Endothelial cell of umbilical vein (primary cell): ENCODE measurements around the gene DOCK4. TPM values are rescaled to one million over a fixed set of nuclear protein-coding genes. Genes with fewer than 3 reads are reported as not detected.

Experiments used
- BruUV-seq: library from RNA; stranded (reverse); fragments of 400-500 nt; replicated peaks from 2 replicates; lab custom pipeline; 2021; lab: Mats Ljungman, UMichigan
- CTCF ChIA-PET: fragments of 300-600, 350-600 bp; sonication (Branson Sonifier 250); formaldehyde crosslinking; loops from one replicate; lab custom pipeline; 2021; ENCODE audit warnings: antibody characterized with exemption, inconsistent platforms; lab: Charles Lee
- POLR2A ChIA-PET: fragments of 300-600, 350-600 bp; sonication (Branson Sonifier 250); formaldehyde crosslinking; loops from one replicate; lab custom pipeline; 2021; ENCODE audit warnings: antibody characterized with exemption, inconsistent platforms; lab: Charles Lee
- DNase-seq: peaks from one replicate; pipeline ENCODE4 v3.0.0-alpha.2; 2011; ENCODE audit warnings: low read depth, low spot score
- FAIRE-seq: peaks from 2 replicates; lab custom pipeline; 2011; peaks lifted over from hg19 to GRCh38; lab: Jason Lieb, UNC
- H2AFZ ChIP-seq: 2 replicates; pipeline ENCODE4 v1.6.0; 2012; ENCODE audit warnings: low read depth, low read length, control low read depth, inconsistent platforms
- H3K27ac ChIP-seq: 2 replicates; pipeline ENCODE4 v1.5.1; 2011; ENCODE audit warnings: low read depth, mild to moderate bottlenecking, control low read depth, low read length, moderate library complexity; ENCODE audit not compliant: insufficient read depth
- H3K27me3 ChIP-seq, 2 experiments: 2 replicates each; pipeline versions ENCODE4 v1.6.0 to v1.6.1; 2011; ENCODE audit warnings: low read length in 2 of 2, mixed read lengths in 1 of 2; ENCODE audit not compliant: control insufficient read depth in 2 of 2, insufficient read depth in 2 of 2
- H3K36me3 ChIP-seq, 2 experiments: 2 replicates in 1 of 2; 3 replicates in 1 of 2; pipeline ENCODE4 v1.5.1; 2011; ENCODE audit warnings: low read length in 2 of 2, mild to moderate bottlenecking in 1 of 2, moderate library complexity in 1 of 2; ENCODE audit not compliant: control insufficient read depth in 2 of 2, insufficient read depth in 2 of 2; ENCODE audit errors: extremely low read depth in 1 of 2
- H3K4me1 ChIP-seq: 3 replicates; pipeline ENCODE4 v1.5.1; 2011; ENCODE audit warnings: mild to moderate bottlenecking, low read length; ENCODE audit not compliant: control insufficient read depth, insufficient read depth; ENCODE audit errors: extremely low read depth
- H3K4me2 ChIP-seq: 2 replicates; pipeline ENCODE4 v1.6.1; 2011; ENCODE audit warnings: low read length, control low read depth, mixed read lengths; ENCODE audit not compliant: insufficient read depth
- H3K4me3 ChIP-seq, 3 experiments: fragments of 200-600 bp in 1 of 3; sonication (generic), shearing (Covaris generic) in 1 of 3; replicated peaks in 1 of 3; 2 replicates each; pipeline ENCODE4 v1.5.1; 2011 to 2016; ENCODE audit warnings: control low read depth in 3 of 3, low read length in 3 of 3, mild to moderate bottlenecking in 2 of 3, inconsistent platforms in 1 of 3, low read depth in 1 of 3, moderate library complexity in 1 of 3; ENCODE audit not compliant: insufficient read depth in 1 of 3
- H3K79me2 ChIP-seq: 2 replicates; pipeline ENCODE4 v1.6.0; 2012; ENCODE audit warnings: low read length, inconsistent platforms; ENCODE audit not compliant: control insufficient read depth, insufficient read depth
- H3K9ac ChIP-seq: replicated peaks from 2 replicates; pipeline ENCODE3; 2011; ENCODE audit warnings: low read length, control low read depth; ENCODE audit not compliant: insufficient read depth; ENCODE audit errors: extremely low read depth
- H3K9me1 ChIP-seq: replicated peaks from 3 replicates; pipeline ENCODE4 v1.6.0; 2011; ENCODE audit warnings: mild to moderate bottlenecking, low read length; ENCODE audit not compliant: control insufficient read depth, insufficient read depth; ENCODE audit errors: extremely low read depth
- H3K9me3 ChIP-seq: replicated peaks from 2 replicates; pipeline ENCODE4 v1.5.1; 2012; ENCODE audit warnings: low read length, inconsistent platforms; ENCODE audit not compliant: control insufficient read depth, insufficient read depth
- H4K20me1 ChIP-seq: replicated peaks from 2 replicates; pipeline ENCODE3; 2011; ENCODE audit warnings: mild to moderate bottlenecking, low read length; ENCODE audit not compliant: control insufficient read depth, insufficient read depth; ENCODE audit errors: extremely low read depth
- GATA2 ChIP-seq: IDR thresholded peaks from 2 replicates; pipeline ENCODE4 v1.7.0; 2011; ENCODE audit warnings: low read depth, mild to moderate bottlenecking, moderate library complexity, mixed read lengths, low read length; ENCODE audit not compliant: insufficient read length, insufficient read depth
- JUN ChIP-seq: IDR thresholded peaks from 2 replicates; pipeline ENCODE4 v1.6.1; 2011; ENCODE audit warnings: borderline replicate concordance, low read depth; ENCODE audit not compliant: insufficient read length, insufficient read depth
- MYC ChIP-seq: IDR thresholded peaks from one replicate; pipeline ENCODE4 v1.6.1; 2011; ENCODE audit warnings: mild to moderate bottlenecking, low read depth, low read length
- POLR2AphosphoS5 ChIP-seq: IDR thresholded peaks from 2 replicates; pipeline ENCODE4 v1.6.1; 2012; ENCODE audit warnings: low read depth, mild to moderate bottlenecking, control low read depth, low read length, moderate library complexity; ENCODE audit not compliant: insufficient read depth
- dilution Hi-C: fragments of 300-500 bp; cut with MboI; formaldehyde crosslinking; loops from one replicate; pipeline ENCODE4 v1.15.0; 2019; ENCODE audit warnings: low sequenced_read_pairs; ENCODE audit not compliant: extremely low pct_ligation_motif_present
- intact Hi-C: fragments of 100-400 bp; cut with micrococcal nuclease; formaldehyde crosslinking; loops from one replicate; pipeline ENCODE4 v1.10.0; 2022
- polyA plus RNA-seq, 4 experiments: library from polyadenylated mRNA; depleted of rRNA in 3 of 4; stranded (reverse) in 3 of 4; unstranded in 1 of 4; fragments of >200 nt; gene quantifications; 2 replicates each; pipeline versions ENCODE4 v1.2.1 to v1.2.3, GENCODE V29; 2011 to 2012; ENCODE audit warnings: missing spikeins in 1 of 4
- total RNA-seq: library from RNA; stranded (reverse); gene quantifications from 2 replicates; pipeline ENCODE4 v1.2.3, GENCODE V29; 2021
- TF ChIP-seq, protein P1 (sequence below): IDR thresholded peaks from 2 replicates; pipeline ENCODE4 v1.6.1; 2011; ENCODE audit not compliant: insufficient read depth, insufficient read length
- TF ChIP-seq, protein P2 (sequence below), 2 donors: IDR thresholded peaks; 1 replicate in 1 of 2; 2 replicates in 1 of 2; pipeline ENCODE4 v1.5.1; 2011; ENCODE audit warnings: low read length in 2 of 2, mild to moderate bottlenecking in 2 of 2, moderate library complexity in 2 of 2, control low read depth in 1 of 2, inconsistent platforms in 1 of 2, low read depth in 1 of 2; ENCODE audit not compliant: insufficient read depth in 1 of 2; ENCODE audit errors: extremely low read depth in 1 of 2

DOCK4 gene
- total and polyA plus RNA-seq, 2 donors (not counting 3 experiments of a cell fraction or from before 2014, with no cell fraction given) = 47.4 to 164 TPM

DNA sequence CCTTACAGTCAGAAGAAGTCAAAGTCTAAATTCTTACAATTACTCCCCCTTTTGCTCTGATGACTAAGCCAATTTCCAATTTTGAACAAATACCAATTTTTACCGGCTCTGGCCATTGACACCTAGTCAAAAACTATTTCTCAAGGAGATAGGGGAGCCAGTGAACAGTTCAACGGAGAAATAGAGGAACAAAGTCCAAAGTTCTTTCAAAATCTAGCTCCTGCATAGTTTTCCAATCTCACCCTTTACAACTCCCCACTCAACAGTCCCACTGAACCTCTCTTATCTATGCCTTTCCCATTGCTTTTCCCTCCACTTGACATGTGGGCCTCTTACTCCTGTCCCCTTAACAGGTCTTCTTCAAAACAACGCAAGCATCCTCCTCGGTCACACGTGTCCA, 192.9 kb downstream of the DOCK4 start:
- Histone ChIP-seq H3K4me2 (no peak overlapping the region), H3K36me3 (no peaks in the 10 kb centered on the region), H3K9me1 (no peaks in the 10 kb centered on the region), H3K9me3 (no peaks in the 10 kb centered on the region), H3K4me3 (no peak overlapping the region), H2AFZ (no peak overlapping the region), H3K79me2 (peaks cover 93% of the 10 kb centered on the region), H4K20me1 (peaks cover 5% of the 10 kb centered on the region), H3K4me1 (peaks cover 25% of the 10 kb centered on the region), H3K27me3 (no peaks in the 10 kb centered on the region), H3K9ac (no peak overlapping the region), H3K27ac (no peak overlapping the region)
- TF ChIP-seq MYC (no peak), POLR2AphosphoS5 (no peak), GATA2 (no peak), JUN (no peak)
- TF ChIP-seq, protein P1, sequence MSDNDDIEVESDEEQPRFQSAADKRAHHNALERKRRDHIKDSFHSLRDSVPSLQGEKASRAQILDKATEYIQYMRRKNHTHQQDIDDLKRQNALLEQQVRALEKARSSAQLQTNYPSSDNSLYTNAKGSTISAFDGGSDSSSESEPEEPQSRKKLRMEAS = no peak
- TF ChIP-seq, protein P2, sequence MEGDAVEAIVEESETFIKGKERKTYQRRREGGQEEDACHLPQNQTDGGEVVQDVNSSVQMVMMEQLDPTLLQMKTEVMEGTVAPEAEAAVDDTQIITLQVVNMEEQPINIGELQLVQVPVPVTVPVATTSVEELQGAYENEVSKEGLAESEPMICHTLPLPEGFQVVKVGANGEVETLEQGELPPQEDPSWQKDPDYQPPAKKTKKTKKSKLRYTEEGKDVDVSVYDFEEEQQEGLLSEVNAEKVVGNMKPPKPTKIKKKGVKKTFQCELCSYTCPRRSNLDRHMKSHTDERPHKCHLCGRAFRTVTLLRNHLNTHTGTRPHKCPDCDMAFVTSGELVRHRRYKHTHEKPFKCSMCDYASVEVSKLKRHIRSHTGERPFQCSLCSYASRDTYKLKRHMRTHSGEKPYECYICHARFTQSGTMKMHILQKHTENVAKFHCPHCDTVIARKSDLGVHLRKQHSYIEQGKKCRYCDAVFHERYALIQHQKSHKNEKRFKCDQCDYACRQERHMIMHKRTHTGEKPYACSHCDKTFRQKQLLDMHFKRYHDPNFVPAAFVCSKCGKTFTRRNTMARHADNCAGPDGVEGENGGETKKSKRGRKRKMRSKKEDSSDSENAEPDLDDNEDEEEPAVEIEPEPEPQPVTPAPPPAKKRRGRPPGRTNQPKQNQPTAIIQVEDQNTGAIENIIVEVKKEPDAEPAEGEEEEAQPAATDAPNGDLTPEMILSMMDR (IDR thresholded peaks at IDR 0.05; ENCODE audit: extremely low read depth in 1 of 2, insufficient read depth in 1 of 2, low read depth in 1 of 2, low read length in 2 of 2) = no peak
- DNase-seq (no peak), FAIRE-seq (no peak)
- BruUV-seq = no TSS peak
- ChIA-PET POLR2A (no interaction called here), CTCF (no interaction called here)
- intact Hi-C loops (no loop called here), dilution Hi-C loops (no loop called here)
